Measurements from ENCODE around the gene LRIG2.
"Not testable (repeated sequence)": the region's sequence is repeated elsewhere in the genome, so short reads cannot be mapped to it uniquely, and the experiment has no call there.

Gene LRIG2

DNA sequence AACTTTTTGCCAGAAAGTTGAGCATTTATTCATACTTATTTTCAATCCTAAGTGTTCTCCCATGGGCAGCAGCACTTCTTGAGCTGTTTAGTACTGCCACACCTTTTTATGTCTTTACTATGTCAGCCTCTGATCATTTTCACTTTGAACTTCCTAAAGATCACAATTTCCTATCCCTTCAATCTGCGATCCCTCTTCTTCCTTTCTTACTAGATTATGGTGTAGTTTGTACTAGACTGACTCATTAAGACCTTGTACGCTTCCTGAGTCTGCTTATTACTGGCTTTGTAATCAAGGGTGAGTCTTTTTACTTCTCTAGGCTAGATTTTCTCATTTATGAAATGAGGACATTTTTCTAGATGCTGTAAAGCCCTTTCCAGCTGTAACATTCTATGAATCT lies 55.1 kb downstream of the LRIG2 start:
- no peak for DNase-seq

DNA sequence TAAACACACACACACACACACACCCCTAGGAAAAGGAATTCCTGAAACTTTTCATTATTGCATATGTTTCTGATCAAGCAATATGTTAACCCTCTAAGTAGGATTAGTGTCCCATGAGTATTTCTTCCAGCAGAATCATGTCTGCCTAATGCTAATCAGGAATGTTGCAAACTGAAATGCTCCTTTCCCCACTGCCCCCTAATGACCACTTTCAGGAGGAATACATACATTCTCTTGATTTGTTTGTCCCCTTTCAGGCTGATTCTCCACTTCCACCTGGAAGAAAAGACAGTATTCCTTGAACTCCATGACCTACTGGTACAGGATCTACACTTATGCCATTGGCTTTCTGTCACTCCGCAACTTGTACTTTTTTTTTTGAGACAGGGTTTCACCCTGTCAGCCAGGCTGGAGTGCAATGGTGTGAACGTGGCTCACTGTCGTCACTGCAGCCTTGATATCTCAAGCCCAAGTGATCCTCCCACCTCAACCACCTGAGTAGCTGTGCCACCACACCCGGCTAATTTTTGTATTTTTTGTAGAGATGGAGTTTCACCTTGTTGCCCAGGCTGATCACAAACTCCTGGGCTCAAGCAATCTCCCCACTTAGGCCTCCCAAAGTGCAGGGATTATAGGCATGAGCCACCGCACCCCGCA lies 56.7 kb downstream of the LRIG2 start:
- peak; percentile 19 for DNase-seq

- no peak for DNase-seq
These were observed 60.0 kb downstream of the LRIG2 start for GRCh38 chr1:113133038-113133437.

GRCh38 chr1:113133759-113134158 lies 60.8 kb downstream of the LRIG2 start:
- no peak for DNase-seq

GRCh38 chr1:113135460-113135859 lies 62.5 kb downstream of the LRIG2 start:
- DNase-seq = no peak

GRCh38 chr1:113136476-113136875 lies 63.5 kb downstream of the LRIG2 start:
- no peak for DNase-seq

GRCh38 chr1:113137563-113137962 lies 64.6 kb downstream of the LRIG2 start:
- DNase-seq = no peak

- no peak for DNase-seq
These were observed 65.8 kb downstream of the LRIG2 start for GRCh38 chr1:113138778-113139177.

- no peak for DNase-seq
These were observed 67.2 kb downstream of the LRIG2 start for GRCh38 chr1:113140176-113140575.

DNA sequence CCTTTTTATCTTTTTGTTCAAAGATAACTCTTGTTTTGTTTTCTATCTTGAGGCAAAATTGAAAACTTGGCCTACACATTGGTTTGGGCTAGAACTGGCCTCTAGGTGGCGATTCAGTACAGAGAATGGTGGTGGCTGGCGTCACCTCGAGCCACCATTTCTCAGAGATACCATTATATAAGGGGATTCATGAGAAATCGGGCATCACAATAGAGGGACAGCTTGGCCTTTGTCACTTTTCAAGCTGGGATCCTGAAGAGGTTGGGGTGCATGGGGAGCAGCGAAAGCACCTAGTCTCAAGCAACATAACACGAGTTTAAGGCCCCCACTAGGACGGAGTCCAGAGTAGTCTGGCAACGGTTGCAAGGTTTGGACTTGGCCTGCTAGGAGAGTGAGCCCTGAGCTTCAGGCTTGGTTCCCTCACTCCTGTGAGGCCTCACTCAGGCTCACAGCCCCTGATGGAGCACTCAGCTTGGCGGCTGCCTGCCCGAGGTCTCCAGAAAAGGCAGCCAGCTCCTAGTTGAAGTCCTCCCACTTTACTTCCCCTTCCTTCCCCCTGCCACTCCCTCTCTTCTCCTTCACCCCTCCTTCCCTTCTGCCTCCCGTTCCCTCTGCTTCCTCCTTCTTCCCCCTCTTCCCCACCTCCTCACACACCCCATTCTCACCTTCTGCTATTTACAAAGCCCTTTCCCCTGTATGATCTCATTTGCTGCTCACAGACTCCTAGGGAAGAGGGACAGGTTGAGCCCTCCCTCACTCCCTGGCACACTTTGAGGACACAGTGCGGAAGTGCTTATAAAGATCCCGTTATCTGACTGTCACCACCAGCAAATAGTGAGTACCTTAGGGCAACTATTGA lies 67.8 kb downstream of the LRIG2 start:
- DNase-seq = peak; percentile 64

DNA sequence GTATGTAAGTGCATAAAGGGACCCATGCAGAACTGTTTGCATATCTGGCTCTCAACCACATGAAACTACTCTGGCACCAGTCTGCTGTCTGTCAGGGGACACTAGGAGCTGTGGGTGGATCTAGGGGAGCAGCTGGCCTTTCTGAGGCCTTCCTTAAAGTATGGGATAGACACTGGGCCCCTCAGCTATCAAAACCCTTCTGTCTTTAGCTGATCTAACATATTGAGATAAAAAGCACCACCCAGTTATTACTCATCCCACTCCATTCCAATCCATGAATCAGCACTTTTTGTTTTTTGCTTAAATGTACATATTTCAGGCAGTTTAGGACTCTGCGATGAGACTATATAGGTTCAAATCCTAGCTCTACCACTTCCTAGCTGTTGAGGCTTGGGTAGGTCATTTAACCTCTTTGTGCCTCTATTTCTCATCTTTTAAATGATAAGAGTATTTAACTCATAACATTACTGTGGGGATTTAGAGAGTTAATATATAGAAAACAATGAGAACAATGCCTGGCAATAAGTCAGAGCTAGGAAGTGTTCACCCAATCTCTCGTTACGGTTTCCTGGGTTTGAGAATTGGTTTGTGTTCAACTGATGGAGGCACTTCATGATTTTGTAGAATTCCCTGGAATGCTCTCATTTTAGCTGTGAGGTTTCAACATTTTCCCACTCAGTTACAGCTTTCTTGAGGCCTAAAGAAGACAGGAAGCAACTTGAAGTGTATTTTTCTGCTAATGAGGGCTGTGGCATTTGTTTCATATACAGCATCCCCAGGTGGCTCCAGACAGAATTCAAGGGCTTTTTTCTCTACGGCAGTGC lies 68.9 kb downstream of the LRIG2 start:
- DNase-seq = peak; percentile 78

- DNase-seq = peak; percentile 65
These were observed 69.8 kb downstream of the LRIG2 start for GRCh38 chr1:113142791-113143190.

- peak; percentile 58 for DNase-seq
These were observed 73.5 kb downstream of the LRIG2 start for GRCh38 chr1:113146242-113147072.

- DNase-seq = no peak
These were observed 74.2 kb downstream of the LRIG2 start for GRCh38 chr1:113147073-113147625.

DNA sequence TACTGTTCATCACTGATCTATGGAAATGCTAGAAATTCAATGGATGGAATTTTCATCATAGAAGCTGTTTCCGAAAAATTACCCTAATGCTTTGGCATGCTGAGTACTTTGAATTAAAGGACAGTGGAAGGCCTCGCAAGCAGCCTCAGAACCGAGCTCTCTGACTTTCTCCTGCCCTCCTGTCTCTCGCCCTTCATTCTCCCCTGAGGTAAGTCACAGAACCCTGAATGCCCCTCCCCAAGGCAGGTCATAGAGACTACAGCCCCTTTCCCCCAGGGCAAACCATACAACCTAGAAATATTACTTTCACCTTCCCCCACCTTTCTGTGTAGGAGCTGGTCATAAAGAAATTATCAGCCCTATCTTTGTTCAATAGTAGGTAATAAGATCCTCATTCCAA lies 74.8 kb downstream of the LRIG2 start:
- DNase-seq = no peak

DNA sequence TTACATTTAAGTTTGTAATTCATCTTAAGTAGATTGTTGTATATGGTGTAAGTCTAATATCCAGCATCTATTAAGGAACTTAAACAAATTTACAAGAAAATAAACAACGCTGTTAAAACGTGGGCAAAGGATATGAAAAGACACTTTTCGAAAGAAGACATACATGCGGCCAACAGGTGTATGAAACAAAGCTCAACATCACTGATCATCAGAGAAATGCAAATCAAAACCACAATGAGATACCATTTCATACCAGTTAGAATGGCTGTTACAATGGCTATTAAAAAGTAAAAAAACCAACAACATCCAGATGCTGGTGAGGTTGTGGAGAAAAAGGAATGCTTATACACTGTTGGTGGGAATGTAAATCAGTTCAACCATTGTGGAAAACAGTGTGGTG lies 77.5 kb downstream of the LRIG2 start:
- not testable (repeated sequence) for DNase-seq

GRCh38 chr1:113153116-113153803 lies 80.3 kb downstream of the LRIG2 start:
- peak; percentile 14 for DNase-seq

DNA sequence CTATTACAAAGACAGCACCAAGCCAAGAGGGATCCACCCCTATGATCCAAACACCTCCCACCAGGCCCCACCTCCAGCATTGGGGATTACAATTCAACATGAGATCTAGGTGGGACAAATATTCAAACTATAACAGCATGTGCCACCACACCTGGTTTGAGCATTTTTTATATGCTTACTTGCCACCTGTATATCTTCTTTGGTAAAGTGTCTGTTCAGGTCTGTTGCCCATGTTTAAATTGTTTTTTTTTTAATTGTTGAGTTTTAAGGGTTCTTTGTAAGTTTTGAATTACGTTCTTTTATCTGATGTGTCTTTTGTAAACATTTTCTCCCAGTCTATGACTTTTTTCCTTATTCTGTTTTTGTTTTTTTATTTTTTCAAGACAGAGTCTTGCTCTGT lies 83.4 kb downstream of the LRIG2 start:
- no peak for DNase-seq

GRCh38 chr1:113158743-113159142 lies 85.7 kb downstream of the LRIG2 start:
- DNase-seq = not testable (repeated sequence)

DNA sequence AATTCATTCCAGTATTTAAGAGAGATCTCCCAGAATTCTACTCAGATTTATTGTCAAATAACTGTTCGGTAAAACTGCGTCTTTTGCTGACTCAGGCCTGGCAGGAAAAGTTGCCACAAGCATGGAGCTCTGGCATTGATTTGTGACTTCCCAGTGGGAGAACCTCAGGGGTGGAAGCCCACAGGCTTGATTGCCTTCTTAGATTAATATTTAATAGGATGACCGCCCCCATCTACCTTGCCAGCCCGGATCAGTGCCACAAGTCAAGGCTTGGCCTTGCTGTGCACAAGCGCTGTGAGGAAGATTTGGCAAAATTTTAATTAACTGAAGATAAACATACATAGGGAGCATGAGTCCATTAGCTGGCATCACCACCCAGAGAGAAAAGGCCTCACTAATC lies 93.5 kb downstream of the LRIG2 start:
- DNase-seq = no peak

GRCh38 chr1:113168946-113169345 lies 95.9 kb downstream of the LRIG2 start:
- DNase-seq = no peak

GRCh38 chr1:113169591-113169990 lies 96.6 kb downstream of the LRIG2 start:
- no peak for DNase-seq

Measured in fibroblast of skin of right biceps (primary cell).